ENCODE data around the gene CACNG7.

Gene CACNG7

GRCh38 chr19:53881482-53882390 lies 27.3 kb upstream of the CACNG7 start, which contains the start of gene PRKCG:
PRKCG (plus strand) TSS chr19:53882197; CDS start chr19:53882495, 298 bp downstream.
- H3K27me3 ChIP-seq (ENCODE audit: insufficient read depth, low read depth, severe bottlenecking): peaks cover 26% of the 10 kb centered on the region
- no peaks in the 10 kb centered on the region for H3K9me3 ChIP-seq (ENCODE audit: severe bottlenecking)
- peak; percentile 83 for DNase-seq
- TF ChIP-seq CTCF (IDR thresholded peaks at IDR 0.05; ENCODE audit: low read depth, low read length): peak; percentile 43
- H3K4me3 ChIP-seq (ENCODE audit: low read depth, low read length): peak within 1 kb of the TSS; percentile 47
- H3K36me3 ChIP-seq: no peaks in the 10 kb centered on the region
- H3K27ac ChIP-seq: no peak within 1 kb of the TSS

GRCh38 chr19:53882391-53883050 lies 26.6 kb upstream of the CACNG7 start:
- Histone ChIP-seq H3K27ac (no peak overlapping the region), H3K27me3 (ENCODE audit: insufficient read depth, low read depth, severe bottlenecking) (peaks cover 26% of the 10 kb centered on the region), H3K4me3 (ENCODE audit: low read depth, low read length) (peak overlapping the region; percentile 47), H3K36me3 (no peaks in the 10 kb centered on the region), H3K9me3 (ENCODE audit: severe bottlenecking) (no peaks in the 10 kb centered on the region)
- DNase-seq: no peak
- no peak for TF ChIP-seq CTCF (IDR thresholded peaks at IDR 0.05; ENCODE audit: low read depth, low read length)

GRCh38 chr19:53883231-53883661 lies 25.8 kb upstream of the CACNG7 start:
- DNase-seq: no peak
- Histone ChIP-seq H3K27ac (no peak overlapping the region), H3K36me3 (no peaks in the 10 kb centered on the region), H3K27me3 (ENCODE audit: insufficient read depth, low read depth, severe bottlenecking) (peaks cover 26% of the 10 kb centered on the region), H3K9me3 (ENCODE audit: severe bottlenecking) (no peaks in the 10 kb centered on the region), H3K4me3 (ENCODE audit: low read depth, low read length) (no peak overlapping the region)
- TF ChIP-seq CTCF (IDR thresholded peaks at IDR 0.05; ENCODE audit: low read depth, low read length): no peak

- no peak overlapping the region for H3K4me3 ChIP-seq (ENCODE audit: low read depth, low read length)
- H3K27ac ChIP-seq: no peak overlapping the region
- no peaks in the 10 kb centered on the region for H3K9me3 ChIP-seq (ENCODE audit: severe bottlenecking)
- H3K36me3 ChIP-seq: no peaks in the 10 kb centered on the region
- no peak for TF ChIP-seq CTCF (IDR thresholded peaks at IDR 0.05; ENCODE audit: low read depth, low read length)
- DNase-seq: no peak
- H3K27me3 ChIP-seq (ENCODE audit: insufficient read depth, low read depth, severe bottlenecking): peaks cover 26% of the 10 kb centered on the region
Measured at GRCh38 chr19:53883741-53884140, 25.3 kb upstream of the CACNG7 start.

- Histone ChIP-seq H3K27me3 (ENCODE audit: insufficient read depth, low read depth, severe bottlenecking) (peaks cover 26% of the 10 kb centered on the region), H3K9me3 (ENCODE audit: severe bottlenecking) (no peaks in the 10 kb centered on the region), H3K4me3 (ENCODE audit: low read depth, low read length) (no peak overlapping the region), H3K36me3 (no peaks in the 10 kb centered on the region), H3K27ac (no peak overlapping the region)
- no peak for TF ChIP-seq CTCF (IDR thresholded peaks at IDR 0.05; ENCODE audit: low read depth, low read length)
- no peak for DNase-seq
Measured at GRCh38 chr19:53884256-53884655, 24.8 kb upstream of the CACNG7 start.

Measured in WERI-Rb-1 (cell line).